ENCODE results near the gene LGALS16.

- no peak for TF ChIP-seq CTCF (IDR thresholded peaks at IDR 0.05)
- TF ChIP-seq POLR2A (IDR thresholded peaks at IDR 0.05) = no peak
Observed at GRCh38 chr19:39695759-39696158, 40.0 kb downstream of the LGALS16 start.
